ENCODE data around the gene CYP4A11.
"Not testable (repeated sequence)": the region's sequence is repeated elsewhere in the genome, so short reads cannot be mapped to it uniquely, and the experiment has no call there.

Gene CYP4A11

GRCh38 chr1:46941135-46941694, at the start of gene CYP4A11:
CYP4A11 (minus strand) TSS chr1:46941476; CDS start chr1:46941433, 43 bp downstream.
- no peaks in the 10 kb centered on the region for H3K36me3 ChIP-seq (ENCODE audit: insufficient read depth, low read length)
- H3K27ac ChIP-seq (ENCODE audit: low read depth, low read length): no peak within 1 kb of the TSS
- H3K4me1 ChIP-seq (ENCODE audit: insufficient read depth, low read length): no peaks in the 10 kb centered on the region
- H3K4me3 ChIP-seq (ENCODE audit: low read depth in 1 of 2, low read length in 2 of 2): no peak within 1 kb of the TSS
- no peaks in the 10 kb centered on the region for H3K27me3 ChIP-seq (ENCODE audit: control insufficient read depth in 1 of 2, insufficient read depth in 2 of 2, low read length in 2 of 2)
- H3K9ac ChIP-seq (ENCODE audit: low read length): no peak within 1 kb of the TSS
- H3K9me3 ChIP-seq (ENCODE audit: low read length): no peaks in the 10 kb centered on the region

- H3K4me1 ChIP-seq (ENCODE audit: insufficient read depth, low read length); H3K27ac ChIP-seq (ENCODE audit: low read depth, low read length); H3K9ac ChIP-seq (ENCODE audit: low read length); H3K9me3 ChIP-seq (ENCODE audit: low read length); H3K27me3 ChIP-seq (ENCODE audit: control insufficient read depth in 1 of 2, insufficient read depth in 2 of 2, low read length in 2 of 2); H3K4me3 ChIP-seq (ENCODE audit: low read depth in 1 of 2, low read length in 2 of 2); H3K36me3 ChIP-seq (ENCODE audit: insufficient read depth, low read length): not testable (repeated sequence)
These were observed 49.3 kb upstream of the CYP4A11 start for GRCh38 chr1:46990541-46990940.

GRCh38 chr1:46983830-46984586, 42.7 kb upstream of the CYP4A11 start:
- H3K36me3 ChIP-seq (ENCODE audit: insufficient read depth, low read length): no peaks in the 10 kb centered on the region
- H3K27ac ChIP-seq (ENCODE audit: low read depth, low read length): no peak overlapping the region
- H3K9ac ChIP-seq (ENCODE audit: low read length): no peak overlapping the region
- H3K4me3 ChIP-seq (ENCODE audit: low read depth in 1 of 2, low read length in 2 of 2): no peak overlapping the region
- H3K4me1 ChIP-seq (ENCODE audit: insufficient read depth, low read length): no peaks in the 10 kb centered on the region
- no peaks in the 10 kb centered on the region for H3K9me3 ChIP-seq (ENCODE audit: low read length)
- no peaks in the 10 kb centered on the region for H3K27me3 ChIP-seq (ENCODE audit: control insufficient read depth in 1 of 2, insufficient read depth in 2 of 2, low read length in 2 of 2)

GRCh38 chr1:46983166-46983829, 42.0 kb upstream of the CYP4A11 start:
- Histone ChIP-seq H3K4me1 (ENCODE audit: insufficient read depth, low read length) (no peaks in the 10 kb centered on the region), H3K27me3 (ENCODE audit: control insufficient read depth in 1 of 2, insufficient read depth in 2 of 2, low read length in 2 of 2) (no peaks in the 10 kb centered on the region), H3K27ac (ENCODE audit: low read depth, low read length) (no peak overlapping the region), H3K9me3 (ENCODE audit: low read length) (no peaks in the 10 kb centered on the region), H3K4me3 (ENCODE audit: low read depth in 1 of 2, low read length in 2 of 2) (no peak overlapping the region), H3K36me3 (ENCODE audit: insufficient read depth, low read length) (no peaks in the 10 kb centered on the region), H3K9ac (ENCODE audit: low read length) (no peak overlapping the region)

GRCh38 chr1:46969014-46969619, 27.8 kb upstream of the CYP4A11 start:
- Histone ChIP-seq H3K4me1 (ENCODE audit: insufficient read depth, low read length) (no peaks in the 10 kb centered on the region), H3K4me3 (ENCODE audit: low read depth in 1 of 2, low read length in 2 of 2) (no peak overlapping the region), H3K27me3 (ENCODE audit: control insufficient read depth in 1 of 2, insufficient read depth in 2 of 2, low read length in 2 of 2) (no peaks in the 10 kb centered on the region), H3K9me3 (ENCODE audit: low read length) (no peaks in the 10 kb centered on the region), H3K27ac (ENCODE audit: low read depth, low read length) (no peak overlapping the region), H3K9ac (ENCODE audit: low read length) (no peak overlapping the region), H3K36me3 (ENCODE audit: insufficient read depth, low read length) (no peaks in the 10 kb centered on the region)

- H3K27ac ChIP-seq (ENCODE audit: low read depth, low read length); H3K4me1 ChIP-seq (ENCODE audit: insufficient read depth, low read length); H3K9ac ChIP-seq (ENCODE audit: low read length); H3K36me3 ChIP-seq (ENCODE audit: insufficient read depth, low read length); H3K27me3 ChIP-seq (ENCODE audit: control insufficient read depth in 1 of 2, insufficient read depth in 2 of 2, low read length in 2 of 2); H3K9me3 ChIP-seq (ENCODE audit: low read length); H3K4me3 ChIP-seq (ENCODE audit: low read depth in 1 of 2, low read length in 2 of 2): not testable (repeated sequence)
These were observed 21.0 kb upstream of the CYP4A11 start for GRCh38 chr1:46962272-46962671.

GRCh38 chr1:46961066-46961758, 19.9 kb upstream of the CYP4A11 start:
- Histone ChIP-seq H3K27me3 (ENCODE audit: control insufficient read depth in 1 of 2, insufficient read depth in 2 of 2, low read length in 2 of 2) (no peaks in the 10 kb centered on the region), H3K9ac (ENCODE audit: low read length) (no peak overlapping the region), H3K36me3 (ENCODE audit: insufficient read depth, low read length) (no peaks in the 10 kb centered on the region), H3K4me3 (ENCODE audit: low read depth in 1 of 2, low read length in 2 of 2) (no peak overlapping the region), H3K27ac (ENCODE audit: low read depth, low read length) (no peak overlapping the region), H3K9me3 (ENCODE audit: low read length) (no peaks in the 10 kb centered on the region), H3K4me1 (ENCODE audit: insufficient read depth, low read length) (no peaks in the 10 kb centered on the region)

GRCh38 chr1:46960250-46960649, 19.0 kb upstream of the CYP4A11 start:
- Histone ChIP-seq H3K27ac (ENCODE audit: low read depth, low read length) (no peak overlapping the region), H3K9me3 (ENCODE audit: low read length) (no peaks in the 10 kb centered on the region), H3K9ac (ENCODE audit: low read length) (no peak overlapping the region), H3K4me1 (ENCODE audit: insufficient read depth, low read length) (no peaks in the 10 kb centered on the region), H3K27me3 (ENCODE audit: control insufficient read depth in 1 of 2, insufficient read depth in 2 of 2, low read length in 2 of 2) (no peaks in the 10 kb centered on the region), H3K36me3 (ENCODE audit: insufficient read depth, low read length) (no peaks in the 10 kb centered on the region), H3K4me3 (ENCODE audit: low read depth in 1 of 2, low read length in 2 of 2) (no peak overlapping the region)

- not testable (repeated sequence) for H3K27ac ChIP-seq (ENCODE audit: low read depth, low read length); H3K9me3 ChIP-seq (ENCODE audit: low read length); H3K4me1 ChIP-seq (ENCODE audit: insufficient read depth, low read length); H3K9ac ChIP-seq (ENCODE audit: low read length); H3K27me3 ChIP-seq (ENCODE audit: control insufficient read depth in 1 of 2, insufficient read depth in 2 of 2, low read length in 2 of 2); H3K36me3 ChIP-seq (ENCODE audit: insufficient read depth, low read length); H3K4me3 ChIP-seq (ENCODE audit: low read depth in 1 of 2, low read length in 2 of 2)
These were observed 13.8 kb upstream of the CYP4A11 start for GRCh38 chr1:46955116-46955515.

GRCh38 chr1:46953847-46954246, 12.6 kb upstream of the CYP4A11 start:
- H3K36me3 ChIP-seq (ENCODE audit: insufficient read depth, low read length): not testable (repeated sequence)

GRCh38 chr1:46949417-46949666, 8.1 kb upstream of the CYP4A11 start:
- H3K9me3 ChIP-seq (ENCODE audit: low read length); H3K4me1 ChIP-seq (ENCODE audit: insufficient read depth, low read length); H3K36me3 ChIP-seq (ENCODE audit: insufficient read depth, low read length); H3K27me3 ChIP-seq (ENCODE audit: control insufficient read depth in 1 of 2, insufficient read depth in 2 of 2, low read length in 2 of 2); H3K4me3 ChIP-seq (ENCODE audit: low read depth in 1 of 2, low read length in 2 of 2); H3K27ac ChIP-seq (ENCODE audit: low read depth, low read length); H3K9ac ChIP-seq (ENCODE audit: low read length): not testable (repeated sequence)

More at GRCh38 chr1:46953847-46954246, 12.6 kb upstream of the CYP4A11 start:
- not testable (repeated sequence) for H3K9me3 ChIP-seq (ENCODE audit: low read length); H3K27me3 ChIP-seq (ENCODE audit: control insufficient read depth in 1 of 2, insufficient read depth in 2 of 2, low read length in 2 of 2); H3K4me3 ChIP-seq (ENCODE audit: low read depth in 1 of 2, low read length in 2 of 2); H3K27ac ChIP-seq (ENCODE audit: low read depth, low read length); H3K4me1 ChIP-seq (ENCODE audit: insufficient read depth, low read length); H3K9ac ChIP-seq (ENCODE audit: low read length)

Data from muscle layer of colon (tissue), 2 donors.